Germinal center (tissue), 1 donor: ENCODE data around the gene PRKACG.
"Not testable (repeated sequence)": the region's sequence is repeated elsewhere in the genome, so short reads cannot be mapped to it uniquely, and the experiment has no call there.

ENCODE experiments used
- DNase-seq: peaks from one replicate; pipeline ENCODE4 v3.0.0; 2012; ENCODE audit warnings: mixed read lengths, low spot score

PRKACG gene

DNA sequence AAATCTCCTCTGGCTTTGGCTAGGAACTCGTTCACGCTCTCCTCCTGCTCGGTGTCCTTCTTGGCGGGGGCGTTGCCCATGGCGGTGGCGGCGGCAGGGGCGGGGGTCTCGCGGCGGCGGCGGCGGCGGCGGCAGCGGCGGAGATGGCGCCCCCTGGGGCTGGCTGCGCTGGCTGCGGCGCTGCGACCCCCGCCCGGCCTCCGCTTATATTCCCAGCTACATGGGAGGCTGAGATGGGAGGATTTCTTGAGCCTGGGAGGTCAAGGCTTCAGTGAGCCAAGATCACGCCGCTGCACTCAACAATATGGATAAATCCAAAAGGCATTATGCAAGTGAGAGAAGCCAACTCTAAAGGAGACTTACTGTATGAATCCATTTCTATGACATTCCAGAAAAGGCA is at the start of gene PRKACG:
Gene PRKACG (minus strand): TSS at position 101 of the 400 bp plus-strand sequence. CDS start 21 bp downstream, at position 80.
- DNase-seq: no peak

DNA sequence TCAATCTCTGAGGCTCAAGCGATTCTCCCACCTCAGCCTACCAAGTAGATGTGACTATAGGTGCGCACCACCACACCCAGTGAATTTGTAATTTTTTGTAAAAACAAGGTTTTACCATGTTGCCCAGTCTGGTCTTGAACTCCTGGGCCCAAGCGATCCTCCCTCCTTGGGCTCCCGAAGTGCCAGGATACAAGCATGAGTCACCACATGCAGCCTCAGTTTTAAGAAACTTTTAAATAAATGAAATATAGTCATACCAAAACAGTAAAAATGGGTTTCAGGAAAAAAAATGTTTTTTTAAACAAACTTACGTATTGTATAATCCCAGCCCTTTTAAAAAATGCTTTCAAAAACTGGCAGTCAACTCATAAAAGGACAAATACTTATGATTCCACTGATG is 48.3 kb upstream of the PRKACG start:
- DNase-seq: no peak

- no peak for DNase-seq
Measured at GRCh38 chr9:69060766-69061165, 46.9 kb upstream of the PRKACG start.

- DNase-seq: no peak
Measured at GRCh38 chr9:69058101-69058500, 44.2 kb upstream of the PRKACG start.

DNA sequence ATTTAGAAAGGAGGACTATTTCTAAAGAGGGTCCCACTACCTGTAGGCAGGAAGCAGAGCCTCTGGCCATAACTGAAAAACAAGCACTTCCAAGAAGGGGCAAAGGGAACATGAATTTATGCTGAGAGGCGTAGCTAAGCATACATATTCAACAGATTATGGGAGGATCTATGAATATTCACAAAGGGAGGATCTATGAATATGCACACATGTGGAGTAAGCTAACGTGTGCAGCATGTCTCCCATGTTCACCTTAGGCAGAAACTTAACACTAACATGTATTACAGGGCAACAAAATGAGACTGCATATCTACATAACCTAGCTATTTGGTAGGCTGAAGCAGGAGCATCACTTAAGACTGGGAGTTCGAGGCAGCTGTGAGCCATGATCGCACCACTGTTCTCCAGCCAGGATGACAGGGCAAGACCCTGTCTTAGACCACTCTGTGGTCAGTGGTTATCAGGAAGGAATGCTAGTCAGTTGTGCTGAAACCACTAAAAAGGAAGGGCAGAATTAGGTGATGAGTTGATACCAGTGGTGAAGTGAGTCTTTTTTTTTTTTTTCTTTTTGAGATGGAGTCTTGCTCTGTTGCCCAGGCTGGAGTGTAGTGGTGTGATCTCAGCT is 42.4 kb upstream of the PRKACG start:
- no peak for DNase-seq

DNA sequence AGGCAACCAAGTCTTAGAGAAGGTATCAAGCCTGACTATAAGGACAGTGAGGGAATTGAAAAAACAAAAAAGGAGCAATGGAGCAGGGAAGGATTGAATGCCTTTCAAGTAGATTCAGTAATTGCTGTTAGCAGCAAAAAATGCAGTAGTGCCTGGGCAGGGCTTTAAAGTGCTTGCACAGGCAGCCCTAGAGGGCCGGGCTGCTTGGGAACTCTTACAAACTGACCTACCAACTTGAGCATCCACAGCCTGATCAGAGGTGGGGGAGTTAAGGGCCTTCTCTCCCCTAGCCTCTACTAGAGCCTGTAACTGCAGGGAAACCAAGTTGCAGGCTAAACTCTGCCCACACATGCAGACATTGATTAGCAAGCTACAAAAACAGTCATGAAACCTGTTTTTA is 41.1 kb upstream of the PRKACG start:
- no peak for DNase-seq

GRCh38 chr9:69050936-69051335 is 37.0 kb upstream of the PRKACG start:
- DNase-seq: not testable (repeated sequence)

DNA sequence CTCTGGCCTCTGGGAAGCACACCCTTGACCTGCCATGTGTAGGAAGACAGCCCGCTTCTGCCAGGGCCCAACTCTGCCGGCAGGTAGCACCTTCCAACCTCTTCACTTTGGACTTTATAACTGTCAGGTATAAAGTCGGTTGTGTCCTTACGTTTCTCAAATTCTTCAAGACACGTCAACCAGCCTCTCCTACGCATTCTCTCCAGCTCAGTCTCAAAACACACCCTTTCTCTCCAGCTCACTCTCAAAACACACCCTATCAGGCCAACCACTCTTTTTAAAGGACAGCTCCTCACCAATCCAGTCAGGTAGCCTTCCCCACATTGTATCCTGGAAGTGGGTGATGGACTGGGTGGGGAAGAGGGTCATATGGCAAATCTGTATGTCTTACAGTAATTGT is 35.2 kb upstream of the PRKACG start:
- DNase-seq: no peak

DNA sequence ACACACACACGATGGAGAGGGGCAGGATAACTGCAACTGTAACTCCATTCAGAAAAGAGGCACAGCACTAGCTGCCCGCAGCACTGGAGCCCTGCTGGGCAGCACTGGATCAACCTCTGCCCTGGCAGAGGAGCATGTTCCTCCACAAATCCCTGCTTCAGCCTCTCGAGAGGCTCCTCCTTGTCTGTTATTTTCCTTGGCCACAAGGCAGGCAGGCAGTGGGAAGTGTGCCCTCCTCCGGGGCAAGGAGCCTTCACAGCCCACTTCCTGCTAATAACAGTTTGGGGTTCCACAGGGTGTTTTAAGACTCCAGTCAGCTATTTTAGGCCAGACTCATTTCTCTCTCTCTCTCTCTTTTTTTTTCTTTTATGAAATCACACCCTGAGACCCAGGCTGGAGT is 33.5 kb upstream of the PRKACG start:
- no peak for DNase-seq

- DNase-seq: no peak
Measured at GRCh38 chr9:69046723-69047122, 32.8 kb upstream of the PRKACG start.

DNA sequence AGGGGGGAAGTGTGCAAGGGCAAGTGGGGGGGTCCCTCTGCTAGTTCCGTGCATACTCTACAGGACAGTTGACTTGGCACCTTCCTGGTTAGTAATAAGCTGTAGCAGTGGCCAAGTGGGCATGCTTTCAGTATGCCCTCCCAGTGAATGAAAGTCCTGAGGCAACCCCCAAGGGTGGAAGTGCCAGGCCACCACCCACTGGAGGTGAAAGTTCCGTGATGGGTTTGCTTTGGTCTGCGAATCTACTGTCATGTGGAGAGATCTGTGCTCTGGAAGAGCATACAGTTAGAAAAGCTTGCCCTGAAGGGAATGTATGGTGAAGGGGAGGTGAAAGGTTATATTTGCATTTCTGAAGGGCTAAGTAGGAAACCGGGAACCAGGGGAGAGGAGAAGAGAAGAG is 31.9 kb upstream of the PRKACG start:
- DNase-seq: no peak

DNA sequence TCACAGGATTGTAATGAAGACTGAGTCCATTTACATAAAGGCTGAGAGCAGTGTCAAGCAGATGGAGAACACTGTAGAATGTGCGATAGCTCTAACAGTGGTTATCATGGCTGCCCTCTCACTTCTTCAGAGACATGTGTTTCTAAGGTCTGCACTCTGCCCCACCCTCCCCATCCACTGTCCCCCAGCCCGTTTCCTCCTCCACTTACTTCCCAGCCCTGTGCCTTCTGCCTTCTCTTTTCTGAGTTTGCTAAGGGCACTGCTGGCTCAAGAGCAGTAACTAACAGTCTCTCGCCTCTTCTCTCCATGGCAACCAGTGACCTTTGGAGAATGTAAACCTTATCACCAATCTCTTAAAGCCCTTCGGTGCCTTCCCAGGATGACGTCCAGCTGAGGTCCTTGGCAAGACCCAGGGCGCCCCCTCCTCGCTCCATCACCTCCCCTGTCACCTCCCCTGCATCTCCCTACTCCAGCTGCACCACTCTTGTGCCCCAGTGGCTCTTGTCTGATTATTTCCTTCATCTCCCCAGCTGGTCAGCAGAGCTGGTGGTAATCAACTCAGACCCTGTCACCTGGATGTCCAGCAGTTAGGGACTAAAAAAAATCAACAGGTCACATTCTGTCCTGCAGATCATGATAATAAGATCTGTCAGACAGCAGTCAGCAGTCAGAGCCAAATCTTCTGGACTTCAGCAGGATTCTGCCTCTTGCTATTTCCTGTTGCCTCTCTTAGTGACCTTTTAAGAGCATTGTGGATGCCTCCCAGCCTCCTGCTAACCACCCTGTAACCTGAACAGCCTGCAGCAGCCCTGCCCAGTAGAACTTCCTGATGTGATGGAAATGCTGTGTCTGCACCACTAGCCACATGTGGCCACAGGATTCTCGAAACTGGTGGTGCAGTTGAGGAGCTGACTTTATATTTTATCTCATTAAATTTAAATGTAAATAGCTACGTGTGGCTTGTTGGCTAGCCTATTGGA is 30.6 kb upstream of the PRKACG start:
- DNase-seq: no peak

DNA sequence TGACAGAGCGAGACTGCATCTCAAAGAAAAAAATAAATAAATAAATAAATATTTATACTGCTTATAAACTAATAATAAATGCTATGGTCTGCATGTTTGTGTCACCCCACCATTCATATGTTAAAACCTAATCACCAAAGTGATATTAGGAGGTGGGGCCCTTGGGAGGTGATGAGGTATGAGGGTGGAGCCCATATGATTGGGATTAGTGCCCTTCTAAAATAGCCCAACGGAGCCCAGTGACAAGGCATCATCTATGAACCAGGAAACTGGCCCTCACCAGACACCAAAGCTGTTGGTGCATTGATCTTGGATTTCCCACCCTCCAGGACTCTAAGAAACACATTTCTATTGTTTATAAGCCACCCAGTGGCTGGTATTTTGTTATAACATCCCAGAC is 26.7 kb upstream of the PRKACG start:
- no peak for DNase-seq

- no peak for DNase-seq
Measured at GRCh38 chr9:69036799-69037198, 22.9 kb upstream of the PRKACG start.

GRCh38 chr9:69036309-69036708 is 22.4 kb upstream of the PRKACG start:
- no peak for DNase-seq

GRCh38 chr9:69035438-69036308 is 21.8 kb upstream of the PRKACG start, which contains the start of gene FXN:
TSS of gene FXN (plus strand) at chr9:69035752. CDS start at chr9:69035783, 31 bp downstream.
- DNase-seq: peak; percentile 85

DNA sequence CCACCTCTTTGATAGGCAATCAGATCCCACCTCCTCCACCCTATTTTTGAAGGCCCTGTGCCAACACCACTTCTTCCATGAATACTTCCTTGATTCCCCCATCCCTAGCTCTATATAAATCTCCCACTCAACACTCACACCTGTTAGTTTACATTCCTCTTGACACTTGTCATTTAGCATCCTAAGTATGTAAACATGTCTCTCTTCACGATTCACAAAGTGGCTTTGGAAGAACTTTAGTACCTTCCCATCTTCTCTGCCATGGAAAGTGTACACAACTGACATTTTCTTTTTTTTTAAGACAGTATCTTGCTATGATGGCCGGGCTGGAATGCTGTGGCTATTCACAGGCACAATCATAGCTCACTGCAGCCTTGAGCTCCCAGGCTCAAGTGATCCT is 20.2 kb upstream of the PRKACG start:
- no peak for DNase-seq

GRCh38 chr9:69030851-69031645 is 17.1 kb upstream of the PRKACG start:
- no peak for DNase-seq

GRCh38 chr9:69029535-69029934 is 15.6 kb upstream of the PRKACG start:
- DNase-seq: no peak

DNA sequence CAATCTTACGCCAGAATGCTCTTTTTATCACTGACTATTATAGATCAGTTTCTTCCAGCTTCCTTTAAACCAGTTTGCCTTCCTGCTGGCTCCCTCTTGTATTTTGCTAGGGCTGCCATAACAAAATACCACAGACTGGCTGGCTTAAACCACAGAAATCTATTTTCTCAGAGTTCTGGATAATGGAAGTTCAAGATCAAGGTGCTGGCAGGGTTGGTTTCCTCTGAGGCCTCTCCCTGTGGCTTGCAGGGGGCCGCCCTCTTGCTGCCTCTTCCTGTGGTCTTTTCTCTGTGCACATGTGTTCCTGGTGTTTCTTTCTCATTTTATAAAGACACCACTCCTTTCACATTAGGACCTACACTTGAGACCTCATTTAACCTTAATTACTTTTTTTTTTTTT is 14.8 kb upstream of the PRKACG start:
- no peak for DNase-seq

GRCh38 chr9:69027355-69028097 is 13.6 kb upstream of the PRKACG start:
- peak; percentile 50 for DNase-seq
